ENCODE results near the gene TAC1. TPM values are rescaled to one million over a fixed set of nuclear protein-coding genes. Genes with fewer than 3 reads are reported as not detected.

Gene TAC1, protein sequence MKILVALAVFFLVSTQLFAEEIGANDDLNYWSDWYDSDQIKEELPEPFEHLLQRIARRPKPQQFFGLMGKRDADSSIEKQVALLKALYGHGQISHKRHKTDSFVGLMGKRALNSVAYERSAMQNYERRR
- total RNA-seq: not detected in 3 replicates
- long read RNA-seq, partial matches to known transcripts: 0 of 1 reads
- long read RNA-seq, other reads (novel, unspliced or antisense): 0 of 1 reads

DNA sequence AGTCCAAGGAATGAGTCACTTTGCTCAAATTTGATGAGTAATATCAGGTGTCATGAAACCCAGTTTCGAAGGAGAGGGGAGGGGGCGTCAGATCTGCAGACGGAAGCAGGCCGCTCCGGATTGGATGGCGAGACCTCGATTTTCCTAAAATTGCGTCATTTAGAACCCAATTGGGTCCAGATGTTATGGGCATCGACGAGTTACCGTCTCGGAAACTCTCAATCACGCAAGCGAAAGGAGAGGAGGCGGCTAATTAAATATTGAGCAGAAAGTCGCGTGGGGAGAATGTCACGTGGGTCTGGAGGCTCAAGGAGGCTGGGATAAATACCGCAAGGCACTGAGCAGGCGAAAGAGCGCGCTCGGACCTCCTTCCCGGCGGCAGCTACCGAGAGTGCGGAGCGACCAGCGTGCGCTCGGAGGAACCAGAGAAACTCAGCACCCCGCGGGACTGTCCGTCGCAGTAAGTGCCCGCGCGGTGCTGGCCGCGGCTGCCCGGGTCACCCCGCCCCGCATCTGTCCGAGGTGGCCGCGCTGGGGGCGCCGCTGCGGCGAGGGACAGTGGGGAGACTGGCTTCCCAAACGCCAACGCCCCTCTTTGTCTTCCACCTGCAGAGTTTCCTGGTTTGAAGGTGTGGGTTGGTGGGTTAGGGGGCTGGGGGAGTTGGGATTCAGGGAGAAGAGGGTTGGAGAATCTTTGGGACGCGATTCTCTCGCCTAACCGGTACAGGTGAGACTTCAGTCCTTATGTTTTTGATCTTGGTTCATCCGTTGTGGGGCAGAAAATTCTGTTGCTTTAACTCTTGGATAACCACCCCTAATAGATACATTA is at the start of gene TAC1:
TSS of gene TAC1 (plus strand) at position 351 of the 829 bp plus-strand sequence. CDS start 527 bp downstream, outside the sequence.
- Mint-ChIP-seq H3K27ac (ENCODE audit: unreplicated experiment) (no peak within 1 kb of the TSS), H3K4me1 (ENCODE audit: low read depth) (peaks cover 24% of the 10 kb centered on the region), H3K4me3 (ENCODE audit: unreplicated experiment) (peak within 1 kb of the TSS; percentile 66)

DNA sequence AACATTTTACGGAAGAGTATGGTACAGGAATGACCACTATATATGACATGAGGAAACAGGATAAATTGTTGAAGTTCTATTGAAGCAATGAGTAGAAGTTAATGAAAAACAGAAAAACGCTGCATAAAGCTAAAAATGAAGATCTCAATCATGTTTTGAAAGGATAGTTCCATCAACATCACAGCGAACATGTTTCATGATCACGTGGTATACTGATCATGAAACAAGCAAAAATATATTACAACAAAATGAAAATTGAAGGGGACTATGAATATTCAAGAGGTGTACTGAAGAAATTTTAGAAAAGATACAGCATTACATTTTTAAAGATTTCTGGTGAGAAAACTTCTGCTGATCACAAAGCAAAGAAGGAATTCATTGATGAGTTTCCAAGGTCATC is 45.9 kb upstream of the TAC1 start:
- Mint-ChIP-seq H3K36me3 (ENCODE audit: low read depth) (no peaks in the 10 kb centered on the region), H3K4me1 (ENCODE audit: low read depth) (no peaks in the 10 kb centered on the region), H3K27ac (ENCODE audit: unreplicated experiment) (no peak overlapping the region), H3K4me3 (ENCODE audit: unreplicated experiment) (no peak overlapping the region), H3K9me3 (ENCODE audit: low read depth) (no peaks in the 10 kb centered on the region), H3K27me3 (ENCODE audit: low read depth) (peaks cover 1% of the 10 kb centered on the region)
- TF ChIP-seq, protein P1, sequence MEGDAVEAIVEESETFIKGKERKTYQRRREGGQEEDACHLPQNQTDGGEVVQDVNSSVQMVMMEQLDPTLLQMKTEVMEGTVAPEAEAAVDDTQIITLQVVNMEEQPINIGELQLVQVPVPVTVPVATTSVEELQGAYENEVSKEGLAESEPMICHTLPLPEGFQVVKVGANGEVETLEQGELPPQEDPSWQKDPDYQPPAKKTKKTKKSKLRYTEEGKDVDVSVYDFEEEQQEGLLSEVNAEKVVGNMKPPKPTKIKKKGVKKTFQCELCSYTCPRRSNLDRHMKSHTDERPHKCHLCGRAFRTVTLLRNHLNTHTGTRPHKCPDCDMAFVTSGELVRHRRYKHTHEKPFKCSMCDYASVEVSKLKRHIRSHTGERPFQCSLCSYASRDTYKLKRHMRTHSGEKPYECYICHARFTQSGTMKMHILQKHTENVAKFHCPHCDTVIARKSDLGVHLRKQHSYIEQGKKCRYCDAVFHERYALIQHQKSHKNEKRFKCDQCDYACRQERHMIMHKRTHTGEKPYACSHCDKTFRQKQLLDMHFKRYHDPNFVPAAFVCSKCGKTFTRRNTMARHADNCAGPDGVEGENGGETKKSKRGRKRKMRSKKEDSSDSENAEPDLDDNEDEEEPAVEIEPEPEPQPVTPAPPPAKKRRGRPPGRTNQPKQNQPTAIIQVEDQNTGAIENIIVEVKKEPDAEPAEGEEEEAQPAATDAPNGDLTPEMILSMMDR (IDR thresholded peaks at IDR 0.05): no peak
- no peak for DNase-seq (ENCODE audit: low spot score)

More for the DNA sequence above, at the start of gene TAC1:
- no peaks in the 10 kb centered on the region for H3K9me3 Mint-ChIP-seq (ENCODE audit: low read depth)
- TF ChIP-seq, protein P1 (IDR thresholded peaks at IDR 0.05): no peak
- H3K36me3 Mint-ChIP-seq (ENCODE audit: low read depth): peaks cover 4% of the 10 kb centered on the region
- DNase-seq (ENCODE audit: low spot score): no peak
- peaks cover 71% of the 10 kb centered on the region for H3K27me3 Mint-ChIP-seq (ENCODE audit: low read depth)

DNA sequence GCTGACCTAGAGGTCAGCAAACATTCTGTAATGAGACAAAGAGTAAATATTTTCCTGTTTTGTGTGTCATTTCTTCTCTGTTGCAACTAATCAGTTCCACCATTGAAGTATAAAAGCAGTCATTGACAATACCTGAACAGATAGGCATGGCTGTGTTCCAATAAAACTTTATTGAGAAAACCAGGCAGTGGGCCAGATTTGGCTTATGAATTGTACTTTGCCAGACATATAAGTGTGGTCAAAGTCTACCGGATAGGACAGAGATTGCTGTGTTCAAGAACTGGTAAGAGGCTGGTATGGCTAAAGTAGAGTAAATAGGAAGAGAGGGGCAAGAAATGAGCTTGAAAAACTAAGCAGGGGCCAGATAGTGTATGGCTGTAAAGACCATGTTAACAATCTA is 38.3 kb upstream of the TAC1 start:
- Mint-ChIP-seq H3K27ac (ENCODE audit: unreplicated experiment) (no peak overlapping the region), H3K4me1 (ENCODE audit: low read depth) (no peaks in the 10 kb centered on the region), H3K36me3 (ENCODE audit: low read depth) (no peaks in the 10 kb centered on the region), H3K9me3 (ENCODE audit: low read depth) (no peaks in the 10 kb centered on the region), H3K4me3 (ENCODE audit: unreplicated experiment) (no peak overlapping the region), H3K27me3 (ENCODE audit: low read depth) (peaks cover 1% of the 10 kb centered on the region)
- TF ChIP-seq, protein P1 (IDR thresholded peaks at IDR 0.05): no peak
- no peak for DNase-seq (ENCODE audit: low spot score)

DNA sequence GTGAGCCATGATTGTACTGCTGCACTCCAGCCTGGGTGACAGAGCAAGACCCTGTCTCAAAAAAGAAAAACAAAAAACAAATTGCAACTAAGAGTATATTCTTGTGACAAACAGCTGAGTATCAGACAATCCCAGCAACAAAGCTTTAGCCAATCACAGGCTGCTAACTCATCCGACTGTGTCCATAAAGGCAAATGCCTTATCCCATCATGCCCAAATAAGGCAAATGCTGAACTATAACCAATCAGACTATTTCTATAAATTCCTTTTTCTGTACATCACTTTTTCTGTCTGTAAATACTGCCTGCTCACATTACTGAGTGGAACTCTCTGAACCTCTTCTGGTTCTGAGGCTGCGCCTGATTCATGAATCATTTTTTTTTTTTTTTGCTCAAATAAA is 37.5 kb upstream of the TAC1 start:
- H3K36me3 Mint-ChIP-seq (ENCODE audit: low read depth): no peaks in the 10 kb centered on the region
- TF ChIP-seq, protein P1 (IDR thresholded peaks at IDR 0.05): no peak
- no peak overlapping the region for H3K4me3 Mint-ChIP-seq (ENCODE audit: unreplicated experiment)
- no peak overlapping the region for H3K27ac Mint-ChIP-seq (ENCODE audit: unreplicated experiment)
- no peak for DNase-seq (ENCODE audit: low spot score)
- peaks cover 3% of the 10 kb centered on the region for H3K9me3 Mint-ChIP-seq (ENCODE audit: low read depth)
- peaks cover 1% of the 10 kb centered on the region for H3K27me3 Mint-ChIP-seq (ENCODE audit: low read depth)
- H3K4me1 Mint-ChIP-seq (ENCODE audit: low read depth): no peaks in the 10 kb centered on the region

DNA sequence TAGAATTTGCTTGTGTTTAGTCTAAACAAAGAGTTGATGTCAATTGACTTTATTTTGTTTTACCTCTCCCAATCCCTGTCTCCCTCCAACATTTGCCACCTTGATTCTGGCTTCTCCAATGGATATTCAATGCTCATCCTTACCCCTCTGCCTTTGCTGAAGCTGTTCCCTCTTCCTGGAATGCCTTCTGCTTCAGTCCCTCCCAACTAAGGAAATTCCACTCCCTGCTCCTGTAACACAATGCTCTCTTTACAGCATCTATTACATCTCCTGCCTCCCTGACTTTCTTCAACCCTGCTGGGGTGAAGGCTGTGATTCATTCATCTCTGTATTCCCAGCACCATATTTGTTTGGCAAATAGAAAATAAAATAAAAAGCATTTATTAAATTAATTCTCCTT is 34.5 kb upstream of the TAC1 start:
- no peak for DNase-seq (ENCODE audit: low spot score)
- TF ChIP-seq, protein P1 (IDR thresholded peaks at IDR 0.05): no peak
- no peaks in the 10 kb centered on the region for H3K36me3 Mint-ChIP-seq (ENCODE audit: low read depth)
- no peaks in the 10 kb centered on the region for H3K27me3 Mint-ChIP-seq (ENCODE audit: low read depth)
- H3K9me3 Mint-ChIP-seq (ENCODE audit: low read depth): peaks cover 8% of the 10 kb centered on the region
- H3K4me3 Mint-ChIP-seq (ENCODE audit: unreplicated experiment): no peak overlapping the region
- no peaks in the 10 kb centered on the region for H3K4me1 Mint-ChIP-seq (ENCODE audit: low read depth)
- H3K27ac Mint-ChIP-seq (ENCODE audit: unreplicated experiment): no peak overlapping the region
